HG03469 (cell line): ENCODE results near the gene SEL1L3.

Source experiments
- ATAC-seq: cut with Tn5 transposase; IDR thresholded peaks from one replicate; pipeline ENCODE4 v1.9.1; 2021; ENCODE audit warnings: mild to moderate bottlenecking, moderate library complexity, moderate number of reproducible peaks; ENCODE audit not compliant: unreplicated experiment

SEL1L3 gene

GRCh38 chr4:25759101-25759500 lies 103.7 kb downstream of the SEL1L3 start:
- ATAC-seq, result no peak

GRCh38 chr4:25757452-25757851 lies 105.3 kb downstream of the SEL1L3 start:
- no peak for ATAC-seq

DNA sequence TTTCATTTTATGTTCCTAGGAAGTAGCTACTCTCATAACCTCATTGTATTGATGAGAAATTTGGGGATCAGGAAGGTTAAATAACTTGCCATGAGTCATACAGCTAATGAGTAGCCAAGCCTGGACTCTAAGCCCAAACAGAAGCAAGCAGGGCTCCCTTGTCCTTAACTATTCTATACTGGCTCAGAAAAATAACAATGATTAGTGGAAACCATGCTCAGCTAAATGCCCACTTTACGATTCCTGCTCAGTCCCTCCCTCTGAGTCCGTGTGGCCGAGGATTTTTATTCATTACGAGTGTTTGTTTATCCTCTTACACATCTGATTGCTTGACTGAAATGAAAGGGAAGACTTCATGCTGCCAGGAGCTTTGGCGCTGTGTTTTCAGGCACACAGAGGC lies 106.3 kb downstream of the SEL1L3 start:
- ATAC-seq, result no peak

DNA sequence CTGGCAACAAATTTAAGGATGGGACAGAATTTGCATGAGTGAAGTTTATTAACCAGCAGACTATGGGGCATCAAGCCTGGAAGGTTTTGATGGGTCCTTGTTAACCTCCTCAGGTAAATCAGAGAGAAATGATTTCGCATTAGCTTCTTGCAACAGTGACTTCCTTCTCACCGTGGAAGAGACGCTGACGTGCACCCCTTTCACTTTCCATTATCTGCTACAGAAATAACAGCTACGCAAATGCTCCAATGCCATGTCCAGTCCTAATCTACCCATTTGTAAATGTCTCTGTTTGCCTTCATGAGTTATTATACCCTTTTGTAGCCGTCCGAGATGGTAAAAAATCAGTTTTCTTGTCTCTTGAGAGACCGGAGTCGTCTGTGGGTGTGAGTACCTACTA lies 106.9 kb downstream of the SEL1L3 start:
- ATAC-seq, result no peak

DNA sequence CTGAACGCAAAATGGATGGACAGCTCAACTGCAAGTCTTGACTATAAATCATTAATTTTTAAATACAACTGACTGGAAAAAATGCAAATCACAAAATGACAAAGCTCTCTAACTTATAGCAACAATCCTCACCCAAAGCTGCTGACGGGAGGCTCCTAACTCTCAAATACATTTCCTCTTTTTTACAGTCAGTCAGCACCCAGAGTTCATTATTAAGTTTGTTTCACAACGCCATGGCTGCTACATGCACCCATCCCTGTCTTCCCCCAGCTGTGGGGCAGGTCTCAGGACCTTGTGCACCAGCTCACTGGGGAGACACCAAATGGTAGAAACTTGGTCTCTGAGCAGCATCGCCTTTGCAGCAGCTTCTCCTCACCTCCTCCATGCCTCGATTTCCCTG lies 109.5 kb downstream of the SEL1L3 start:
- ATAC-seq, result no peak

- ATAC-seq, result no peak
These were observed 111.9 kb downstream of the SEL1L3 start for GRCh38 chr4:25750874-25751273.

DNA sequence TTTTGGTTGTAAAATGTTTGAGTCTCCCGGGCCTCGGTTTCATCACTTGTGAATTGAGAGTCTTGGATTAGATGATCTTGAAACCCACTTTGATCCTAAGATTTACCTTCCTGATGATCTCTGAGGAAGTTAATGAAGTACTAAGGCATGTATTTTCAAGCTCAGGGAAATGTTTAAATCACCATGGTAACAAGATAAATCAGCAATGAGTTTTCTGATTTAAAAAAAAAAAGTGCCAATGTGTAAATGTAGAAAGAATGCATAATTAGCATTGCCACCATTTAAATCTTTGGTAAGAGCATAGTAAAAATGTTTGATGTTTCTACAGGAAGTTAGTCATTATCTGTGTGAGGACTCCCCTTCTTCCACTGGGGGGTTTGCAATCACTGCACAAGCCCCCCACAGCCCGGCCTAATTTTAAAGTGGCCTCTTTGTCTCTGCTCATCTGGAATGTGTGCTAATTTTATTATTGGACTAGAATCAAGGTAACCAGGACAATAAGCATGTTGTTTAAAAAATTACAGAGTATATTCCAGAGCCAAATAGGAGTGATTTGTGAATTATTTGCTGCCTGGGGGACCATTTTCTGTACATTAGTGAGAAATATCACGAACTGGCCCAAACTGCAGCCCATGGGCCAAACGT lies 113.5 kb downstream of the SEL1L3 start:
- no peak for ATAC-seq

GRCh38 chr4:25743971-25744370 lies 118.8 kb downstream of the SEL1L3 start:
- no peak for ATAC-seq

- no peak for ATAC-seq
These were observed 133.2 kb downstream of the SEL1L3 start for GRCh38 chr4:25729564-25729963.

- ATAC-seq, result no peak
These were observed 133.9 kb downstream of the SEL1L3 start for GRCh38 chr4:25728886-25729285.

DNA sequence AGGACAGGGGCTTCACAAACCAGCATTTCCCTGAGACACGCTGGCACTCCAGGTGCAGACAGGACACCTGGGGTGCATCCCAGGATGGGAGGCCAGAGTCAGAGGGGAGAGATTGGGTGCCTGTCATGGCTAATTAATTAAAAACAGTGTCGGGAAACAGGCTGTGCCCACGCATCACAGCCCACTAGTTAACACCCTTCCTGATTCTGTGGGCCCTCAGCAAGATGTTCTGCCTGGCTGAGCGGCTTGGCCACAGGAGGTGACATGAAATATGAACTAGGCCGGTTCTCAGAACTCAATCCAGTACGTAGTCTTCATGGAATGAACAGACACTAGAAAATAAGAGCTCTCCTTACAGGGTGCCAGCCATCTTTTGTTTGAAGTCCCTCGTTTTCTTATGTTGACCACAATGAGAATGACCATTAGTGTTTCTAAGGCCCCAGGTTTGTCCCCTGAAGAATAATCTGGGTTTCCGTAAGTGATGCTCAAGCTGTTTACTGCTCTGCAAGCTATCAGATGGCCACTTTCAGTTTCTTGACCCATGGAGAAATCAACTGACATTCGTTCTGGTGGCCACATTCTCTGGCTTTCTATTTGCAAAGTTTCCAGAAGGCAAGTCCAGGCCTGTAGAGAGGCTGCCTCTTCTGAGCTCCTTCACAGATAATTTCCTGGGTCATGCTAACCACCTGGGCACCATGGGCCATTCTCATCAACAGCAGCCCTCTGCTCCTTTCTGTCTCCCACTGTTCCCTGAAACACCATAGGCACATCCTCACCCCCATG lies 134.9 kb downstream of the SEL1L3 start:
- ATAC-seq, result no peak

GRCh38 chr4:25725870-25726269 lies 136.9 kb downstream of the SEL1L3 start:
- ATAC-seq, result no peak

DNA sequence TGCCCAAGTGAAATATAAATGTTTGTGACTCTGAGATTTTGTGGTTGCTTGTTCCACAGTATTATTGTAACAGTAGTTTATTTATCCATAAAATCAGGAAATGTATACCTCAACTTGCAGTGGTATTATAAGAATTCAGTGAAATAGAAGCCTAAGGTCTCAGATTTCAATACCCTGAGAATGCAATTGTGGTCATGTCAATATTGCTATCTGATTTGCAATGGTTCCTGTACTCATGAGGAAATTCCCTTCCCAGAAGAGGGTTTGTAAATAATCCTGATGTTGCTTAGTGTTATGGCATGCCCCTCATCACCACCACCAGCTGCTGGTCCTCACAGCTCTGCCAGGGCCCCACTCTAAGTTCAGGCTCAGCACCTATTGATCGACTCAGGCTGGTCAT lies 139.4 kb downstream of the SEL1L3 start:
- no peak for ATAC-seq

DNA sequence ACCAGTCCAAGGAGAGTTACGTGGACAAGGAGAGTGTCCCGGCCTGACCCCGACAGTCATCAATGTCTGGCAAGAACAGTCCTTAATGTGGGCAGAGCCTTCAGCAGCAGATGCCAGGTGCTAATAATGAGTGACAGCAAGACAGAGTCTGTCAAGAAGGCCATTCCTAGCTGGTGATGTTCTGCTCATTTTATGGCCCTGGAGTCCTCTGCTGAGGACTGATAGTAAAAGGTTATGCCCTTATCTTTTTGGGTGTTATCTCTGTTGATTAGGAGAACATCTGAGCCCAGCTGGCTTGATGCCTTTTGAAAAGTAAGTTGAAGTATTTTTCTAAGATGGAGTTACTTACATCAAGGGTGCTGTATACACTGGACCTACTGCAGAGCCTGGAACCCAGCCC lies 139.8 kb downstream of the SEL1L3 start:
- no peak for ATAC-seq

GRCh38 chr4:25713812-25714211 lies 149.0 kb downstream of the SEL1L3 start:
- ATAC-seq, result no peak

GRCh38 chr4:25712611-25713010 lies 150.2 kb downstream of the SEL1L3 start:
- no peak for ATAC-seq

GRCh38 chr4:25710637-25711036 lies 152.2 kb downstream of the SEL1L3 start:
- ATAC-seq, result no peak

DNA sequence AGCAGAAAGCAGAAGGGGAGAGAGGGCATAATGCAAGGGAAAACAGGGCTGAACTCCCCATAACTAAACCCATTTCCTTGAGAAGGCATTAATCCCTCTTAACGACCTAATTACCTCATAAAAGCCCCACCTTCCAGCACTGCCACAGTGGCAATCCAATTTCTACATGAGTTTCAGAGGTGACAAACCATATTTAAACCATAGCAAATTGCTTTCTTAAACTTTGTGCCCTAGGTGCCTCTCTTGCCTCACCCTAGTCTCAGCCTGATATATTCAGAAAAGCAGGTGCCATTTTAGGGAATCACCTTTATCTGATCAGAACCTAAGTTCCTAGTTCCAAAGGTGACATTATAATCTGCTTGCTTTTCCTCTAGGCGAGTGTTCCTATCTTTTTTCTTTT lies 158.3 kb downstream of the SEL1L3 start:
- no peak for ATAC-seq

GRCh38 chr4:25703731-25704388 lies 158.9 kb downstream of the SEL1L3 start:
- ATAC-seq, result no peak

GRCh38 chr4:25702848-25703247 lies 159.9 kb downstream of the SEL1L3 start:
- ATAC-seq, result no peak

DNA sequence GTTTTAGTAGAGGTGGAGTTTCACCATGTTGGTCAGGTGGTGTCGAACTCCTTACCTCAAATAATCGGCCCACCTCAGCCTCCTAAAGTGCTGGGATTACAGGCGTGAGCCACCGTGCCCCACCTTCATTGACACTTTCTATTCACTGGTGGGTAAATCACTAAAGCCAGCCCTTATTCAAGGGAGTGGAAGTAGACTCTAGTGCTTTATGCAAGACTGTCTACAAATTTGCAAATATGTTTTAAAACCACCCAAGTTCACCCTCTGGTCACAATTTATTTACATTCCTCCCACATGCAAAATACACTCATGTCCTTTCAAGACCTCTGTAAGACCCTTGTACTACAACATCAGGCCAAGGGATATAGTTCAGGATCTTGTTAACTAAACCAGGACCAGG lies 162.1 kb downstream of the SEL1L3 start:
- ATAC-seq, result no peak

DNA sequence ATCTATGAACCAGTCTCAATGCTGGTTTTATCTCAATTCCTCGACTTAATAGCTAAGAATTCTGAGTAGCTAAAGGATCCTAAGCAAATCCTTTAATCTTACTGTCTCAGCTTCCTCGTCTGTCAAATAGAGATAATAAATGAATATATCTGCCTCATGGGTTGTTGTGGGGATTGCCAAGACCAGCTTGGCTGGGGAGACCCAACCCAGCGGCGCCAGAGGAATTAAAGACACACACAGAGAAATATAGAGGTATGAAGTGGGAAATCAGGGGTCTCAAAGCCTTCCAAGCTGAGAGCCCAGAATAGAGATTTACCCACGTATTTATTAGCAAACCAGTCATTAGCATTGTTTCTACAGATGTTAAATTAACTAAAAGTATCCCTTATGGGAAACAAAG lies 165.3 kb downstream of the SEL1L3 start:
- no peak for ATAC-seq
